GM12878 (cell line): ENCODE results near the gene MOV10L1.

Source experiments
- CHD2 ChIP-seq: IDR thresholded peaks from 2 replicates; pipeline ENCODE4 v1.6.1; 2011; ENCODE audit warnings: low read depth, low read length, improper control_type of control experiment, borderline replicate concordance
- EP300 ChIP-seq, 2 experiments: fragments of 150-350 bp in 1 of 2; IDR thresholded peaks; 2 replicates each; pipeline ENCODE4 v1.6.1; 2011 to 2012; ENCODE audit warnings: low read depth in 2 of 2, low read length in 2 of 2, borderline replicate concordance in 1 of 2, improper control_type of control experiment in 1 of 2, inconsistent platforms in 1 of 2; ENCODE audit not compliant: control insufficient read depth in 1 of 2
- EZH2 ChIP-seq: IDR thresholded peaks from 2 replicates; pipeline ENCODE4 v1.6.1; 2012; ENCODE audit warnings: low read depth, mild to moderate bottlenecking, control low read depth, inconsistent platforms, low read length, borderline replicate concordance; ENCODE audit not compliant: control insufficient read depth
- HDAC2 ChIP-seq: fragments of 200-600 bp; sonication (generic); IDR thresholded peaks from 2 replicates; pipeline ENCODE4 v1.6.1; 2017
- JUND ChIP-seq: IDR thresholded peaks from 2 replicates; pipeline ENCODE4 v1.6.1; 2012; ENCODE audit warnings: low read depth, mild to moderate bottlenecking, low read length, improper control_type of control experiment, moderate library complexity
- NBN ChIP-seq: fragments of 450-650 bp; IDR thresholded peaks from 2 replicates; pipeline ENCODE4 v1.6.1; 2016
- NR2C1 ChIP-seq: fragments of 450-650 bp; IDR thresholded peaks from 2 replicates; pipeline ENCODE4 v1.6.1; 2017; ENCODE audit warnings: antibody characterized with exemption, mild to moderate bottlenecking, moderate library complexity
- POLR2A ChIP-seq: IDR thresholded peaks from 2 replicates; pipeline ENCODE4 v1.6.1; 2011; ENCODE audit warnings: low read depth, mild to moderate bottlenecking, low read length
- POLR2AphosphoS5 ChIP-seq: IDR thresholded peaks from 2 replicates; pipeline ENCODE4 v1.6.1; 2011; ENCODE audit warnings: mild to moderate bottlenecking, low read length, inconsistent platforms
- RAD21 ChIP-seq: IDR thresholded peaks from 2 replicates; pipeline ENCODE4 v1.6.1; 2011; ENCODE audit warnings: mild to moderate bottlenecking, low read depth, low read length, moderate library complexity; ENCODE audit not compliant: insufficient read depth
- SPI1 ChIP-seq: IDR thresholded peaks from 2 replicates; pipeline ENCODE4 v1.6.1; 2011; ENCODE audit warnings: low read depth, mild to moderate bottlenecking, low read length, moderate library complexity, borderline replicate concordance; ENCODE audit not compliant: insufficient read depth
- TF ChIP-seq, protein P1 (sequence below), 3 experiments: IDR thresholded peaks in 2 of 3; conservative IDR thresholded peaks in 1 of 3; 2 replicates each; pipeline ENCODE4 v1.5.1; 2011; ENCODE audit warnings: low read depth in 3 of 3, low read length in 3 of 3, mild to moderate bottlenecking in 3 of 3, control low read depth in 2 of 3, moderate library complexity in 2 of 3, inconsistent platforms in 1 of 3, mixed read lengths in 1 of 3; ENCODE audit not compliant: control insufficient read depth in 2 of 3, insufficient read depth in 1 of 3; ENCODE audit errors: extremely low read depth in 1 of 3
- TF ChIP-seq, protein P2 (sequence below): IDR thresholded peaks from 2 replicates; pipeline ENCODE4 v1.6.1; 2012; ENCODE audit warnings: mild to moderate bottlenecking, low read depth, low read length
- TF ChIP-seq, protein P3 (sequence below): fragments of 450-650 bp; IDR thresholded peaks from 2 replicates; pipeline ENCODE4 v1.6.1; 2017; ENCODE audit warnings: antibody characterized with exemption, mild to moderate bottlenecking, moderate library complexity

DNA sequence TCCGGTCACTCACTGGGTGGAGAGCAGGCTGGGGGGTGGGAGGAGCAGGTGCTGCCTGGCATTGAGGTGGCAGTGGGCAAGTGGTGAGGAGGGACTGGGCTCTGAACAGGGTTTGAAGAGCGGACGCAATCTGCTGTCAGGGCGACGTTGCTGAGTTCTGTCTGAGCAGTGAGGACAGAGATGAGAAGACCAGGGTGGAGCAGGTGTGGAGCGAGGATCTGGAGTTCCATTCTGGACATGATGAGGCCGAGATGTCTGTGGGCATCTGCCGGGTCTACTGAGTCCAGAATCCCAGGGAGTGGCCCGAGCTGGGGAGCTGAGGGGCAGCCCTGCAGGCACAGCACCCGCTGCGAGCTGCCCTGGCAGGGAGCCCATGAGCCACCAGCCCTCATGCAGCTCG lies 2.2 kb upstream of the MOV10L1 start:
- TF ChIP-seq, protein P1, sequence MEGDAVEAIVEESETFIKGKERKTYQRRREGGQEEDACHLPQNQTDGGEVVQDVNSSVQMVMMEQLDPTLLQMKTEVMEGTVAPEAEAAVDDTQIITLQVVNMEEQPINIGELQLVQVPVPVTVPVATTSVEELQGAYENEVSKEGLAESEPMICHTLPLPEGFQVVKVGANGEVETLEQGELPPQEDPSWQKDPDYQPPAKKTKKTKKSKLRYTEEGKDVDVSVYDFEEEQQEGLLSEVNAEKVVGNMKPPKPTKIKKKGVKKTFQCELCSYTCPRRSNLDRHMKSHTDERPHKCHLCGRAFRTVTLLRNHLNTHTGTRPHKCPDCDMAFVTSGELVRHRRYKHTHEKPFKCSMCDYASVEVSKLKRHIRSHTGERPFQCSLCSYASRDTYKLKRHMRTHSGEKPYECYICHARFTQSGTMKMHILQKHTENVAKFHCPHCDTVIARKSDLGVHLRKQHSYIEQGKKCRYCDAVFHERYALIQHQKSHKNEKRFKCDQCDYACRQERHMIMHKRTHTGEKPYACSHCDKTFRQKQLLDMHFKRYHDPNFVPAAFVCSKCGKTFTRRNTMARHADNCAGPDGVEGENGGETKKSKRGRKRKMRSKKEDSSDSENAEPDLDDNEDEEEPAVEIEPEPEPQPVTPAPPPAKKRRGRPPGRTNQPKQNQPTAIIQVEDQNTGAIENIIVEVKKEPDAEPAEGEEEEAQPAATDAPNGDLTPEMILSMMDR (IDR thresholded peaks at IDR 0.05 in 2 of 3, conservative IDR thresholded peaks at IDR 0.05 in 1 of 3; ENCODE audit: control insufficient read depth in 2 of 3, extremely low read depth in 1 of 3, insufficient read depth in 1 of 3, low read depth in 3 of 3, low read length in 3 of 3): no peak
- TF ChIP-seq JUND: no peak
- no peak for TF ChIP-seq NBN
- TF ChIP-seq EZH2: no peak
- TF ChIP-seq, protein P2, sequence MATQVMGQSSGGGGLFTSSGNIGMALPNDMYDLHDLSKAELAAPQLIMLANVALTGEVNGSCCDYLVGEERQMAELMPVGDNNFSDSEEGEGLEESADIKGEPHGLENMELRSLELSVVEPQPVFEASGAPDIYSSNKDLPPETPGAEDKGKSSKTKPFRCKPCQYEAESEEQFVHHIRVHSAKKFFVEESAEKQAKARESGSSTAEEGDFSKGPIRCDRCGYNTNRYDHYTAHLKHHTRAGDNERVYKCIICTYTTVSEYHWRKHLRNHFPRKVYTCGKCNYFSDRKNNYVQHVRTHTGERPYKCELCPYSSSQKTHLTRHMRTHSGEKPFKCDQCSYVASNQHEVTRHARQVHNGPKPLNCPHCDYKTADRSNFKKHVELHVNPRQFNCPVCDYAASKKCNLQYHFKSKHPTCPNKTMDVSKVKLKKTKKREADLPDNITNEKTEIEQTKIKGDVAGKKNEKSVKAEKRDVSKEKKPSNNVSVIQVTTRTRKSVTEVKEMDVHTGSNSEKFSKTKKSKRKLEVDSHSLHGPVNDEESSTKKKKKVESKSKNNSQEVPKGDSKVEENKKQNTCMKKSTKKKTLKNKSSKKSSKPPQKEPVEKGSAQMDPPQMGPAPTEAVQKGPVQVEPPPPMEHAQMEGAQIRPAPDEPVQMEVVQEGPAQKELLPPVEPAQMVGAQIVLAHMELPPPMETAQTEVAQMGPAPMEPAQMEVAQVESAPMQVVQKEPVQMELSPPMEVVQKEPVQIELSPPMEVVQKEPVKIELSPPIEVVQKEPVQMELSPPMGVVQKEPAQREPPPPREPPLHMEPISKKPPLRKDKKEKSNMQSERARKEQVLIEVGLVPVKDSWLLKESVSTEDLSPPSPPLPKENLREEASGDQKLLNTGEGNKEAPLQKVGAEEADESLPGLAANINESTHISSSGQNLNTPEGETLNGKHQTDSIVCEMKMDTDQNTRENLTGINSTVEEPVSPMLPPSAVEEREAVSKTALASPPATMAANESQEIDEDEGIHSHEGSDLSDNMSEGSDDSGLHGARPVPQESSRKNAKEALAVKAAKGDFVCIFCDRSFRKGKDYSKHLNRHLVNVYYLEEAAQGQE: no peak
- TF ChIP-seq, protein P3, sequence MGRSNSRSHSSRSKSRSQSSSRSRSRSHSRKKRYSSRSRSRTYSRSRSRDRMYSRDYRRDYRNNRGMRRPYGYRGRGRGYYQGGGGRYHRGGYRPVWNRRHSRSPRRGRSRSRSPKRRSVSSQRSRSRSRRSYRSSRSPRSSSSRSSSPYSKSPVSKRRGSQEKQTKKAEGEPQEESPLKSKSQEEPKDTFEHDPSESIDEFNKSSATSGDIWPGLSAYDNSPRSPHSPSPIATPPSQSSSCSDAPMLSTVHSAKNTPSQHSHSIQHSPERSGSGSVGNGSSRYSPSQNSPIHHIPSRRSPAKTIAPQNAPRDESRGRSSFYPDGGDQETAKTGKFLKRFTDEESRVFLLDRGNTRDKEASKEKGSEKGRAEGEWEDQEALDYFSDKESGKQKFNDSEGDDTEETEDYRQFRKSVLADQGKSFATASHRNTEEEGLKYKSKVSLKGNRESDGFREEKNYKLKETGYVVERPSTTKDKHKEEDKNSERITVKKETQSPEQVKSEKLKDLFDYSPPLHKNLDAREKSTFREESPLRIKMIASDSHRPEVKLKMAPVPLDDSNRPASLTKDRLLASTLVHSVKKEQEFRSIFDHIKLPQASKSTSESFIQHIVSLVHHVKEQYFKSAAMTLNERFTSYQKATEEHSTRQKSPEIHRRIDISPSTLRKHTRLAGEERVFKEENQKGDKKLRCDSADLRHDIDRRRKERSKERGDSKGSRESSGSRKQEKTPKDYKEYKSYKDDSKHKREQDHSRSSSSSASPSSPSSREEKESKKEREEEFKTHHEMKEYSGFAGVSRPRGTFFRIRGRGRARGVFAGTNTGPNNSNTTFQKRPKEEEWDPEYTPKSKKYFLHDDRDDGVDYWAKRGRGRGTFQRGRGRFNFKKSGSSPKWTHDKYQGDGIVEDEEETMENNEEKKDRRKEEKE: no peak
- no peak for TF ChIP-seq SPI1
- TF ChIP-seq RAD21: no peak
- no peak for TF ChIP-seq HDAC2
- TF ChIP-seq POLR2A: no peak
- TF ChIP-seq CHD2: no peak
- no peak for TF ChIP-seq EP300 (IDR thresholded peaks at IDR 0.05; ENCODE audit: borderline replicate concordance in 1 of 2, control insufficient read depth in 1 of 2, low read depth in 2 of 2, low read length in 2 of 2)
- no peak for TF ChIP-seq NR2C1
- no peak for TF ChIP-seq POLR2AphosphoS5
